ENCODE data around the gene SUCO. TPM values are rescaled to one million over a fixed set of nuclear protein-coding genes. Genes with fewer than 3 reads are reported as not detected.

SUCO gene
- total and polyA plus RNA-seq, 5 donors from 2014 or later: 9.0 to 108 (median 15.5) TPM

GRCh38 chr1:172500207-172500606, 32.7 kb upstream of the SUCO start:
- Mint-ChIP-seq H3K9me3 (peaks cover 0 to 2% (median 0%) of the 10 kb centered on the region in 7 donors), H3K27ac (no peak overlapping the region)

GRCh38 chr1:172507741-172508140, 25.2 kb upstream of the SUCO start:
- Mint-ChIP-seq H3K4me3 (no peak overlapping the region), H3K4me1 (no peaks in the 10 kb centered on the region), H3K27me3 (peaks cover 13% of the 10 kb centered on the region), H3K36me3 (no peaks in the 10 kb centered on the region), H3K27ac (no peak overlapping the region), H3K9me3 (peaks cover 0 to 6% (median 0%) of the 10 kb centered on the region in 7 donors)
- no peak overlapping the region for H3K27ac ChIP-seq (ENCODE audit: insufficient read depth, low read length, poor library complexity, severe bottlenecking)
- DNase-seq: no peak
- H3K36me3 ChIP-seq (ENCODE audit: control insufficient read depth, insufficient read depth, low read length): no peaks in the 10 kb centered on the region
- H3K9me3 ChIP-seq (ENCODE audit: control insufficient read depth in 2 of 2, low read length in 2 of 2): no peaks in the 10 kb centered on the region
- no peaks in the 10 kb centered on the region for H3K4me1 ChIP-seq (ENCODE audit: control insufficient read depth, insufficient read depth, low read length, poor library complexity, severe bottlenecking)
- no peak for ATAC-seq (ENCODE audit: low read depth in 2 of 2)
- peaks cover 19% of the 10 kb centered on the region for H3K27me3 ChIP-seq (ENCODE audit: control insufficient read depth, insufficient read depth, low read length)
- no peak overlapping the region for H3K4me3 ChIP-seq (ENCODE audit: low read depth, low read length)

More at GRCh38 chr1:172500207-172500606, 32.7 kb upstream of the SUCO start:
- peaks cover 13% of the 10 kb centered on the region for H3K27me3 Mint-ChIP-seq
- no peaks in the 10 kb centered on the region for H3K4me1 Mint-ChIP-seq
- H3K4me3 Mint-ChIP-seq: no peak overlapping the region
- Histone ChIP-seq H3K4me3 (ENCODE audit: low read depth, low read length) (no peak overlapping the region), H3K36me3 (ENCODE audit: control insufficient read depth, insufficient read depth, low read length) (no peaks in the 10 kb centered on the region), H3K27me3 (ENCODE audit: control insufficient read depth, insufficient read depth, low read length) (peaks cover 13% of the 10 kb centered on the region), H3K9me3 (ENCODE audit: control insufficient read depth in 2 of 2, low read length in 2 of 2) (no peaks in the 10 kb centered on the region), H3K4me1 (ENCODE audit: control insufficient read depth, insufficient read depth, low read length, poor library complexity, severe bottlenecking) (no peaks in the 10 kb centered on the region), H3K27ac (ENCODE audit: insufficient read depth, low read length, poor library complexity, severe bottlenecking) (no peak overlapping the region)
- H3K36me3 Mint-ChIP-seq: no peaks in the 10 kb centered on the region
- DNase-seq (no peak), ATAC-seq (ENCODE audit: low read depth in 2 of 2) (no peak)

GRCh38 chr1:172510479-172510878, 22.5 kb upstream of the SUCO start:
- DNase-seq (no peak), ATAC-seq (ENCODE audit: low read depth in 2 of 2) (no peak)
- Histone ChIP-seq H3K4me3 (ENCODE audit: low read depth, low read length) (no peak overlapping the region), H3K27ac (ENCODE audit: insufficient read depth, low read length, poor library complexity, severe bottlenecking) (no peak overlapping the region), H3K4me1 (ENCODE audit: control insufficient read depth, insufficient read depth, low read length, poor library complexity, severe bottlenecking) (no peaks in the 10 kb centered on the region), H3K9me3 (ENCODE audit: control insufficient read depth in 2 of 2, low read length in 2 of 2) (no peaks in the 10 kb centered on the region), H3K27me3 (ENCODE audit: control insufficient read depth, insufficient read depth, low read length) (peaks cover 4% of the 10 kb centered on the region), H3K36me3 (ENCODE audit: control insufficient read depth, insufficient read depth, low read length) (no peaks in the 10 kb centered on the region)
- no peaks in the 10 kb centered on the region for H3K36me3 Mint-ChIP-seq
- H3K4me1 Mint-ChIP-seq: no peaks in the 10 kb centered on the region
- peaks cover 25% of the 10 kb centered on the region for H3K27me3 Mint-ChIP-seq
- no peak overlapping the region for H3K27ac Mint-ChIP-seq
- no peak overlapping the region for H3K4me3 Mint-ChIP-seq
- H3K9me3 Mint-ChIP-seq: peaks cover 0 to 4% (median 0%) of the 10 kb centered on the region in 7 donors

- Histone ChIP-seq H3K9me3 (ENCODE audit: control insufficient read depth in 2 of 2, low read length in 2 of 2) (no peaks in the 10 kb centered on the region), H3K4me3 (ENCODE audit: low read depth, low read length) (no peak overlapping the region), H3K4me1 (ENCODE audit: control insufficient read depth, insufficient read depth, low read length, poor library complexity, severe bottlenecking) (no peaks in the 10 kb centered on the region), H3K27me3 (ENCODE audit: control insufficient read depth, insufficient read depth, low read length) (peaks cover 2% of the 10 kb centered on the region), H3K36me3 (ENCODE audit: control insufficient read depth, insufficient read depth, low read length) (no peaks in the 10 kb centered on the region), H3K27ac (ENCODE audit: insufficient read depth, low read length, poor library complexity, severe bottlenecking) (no peak overlapping the region)
- H3K9me3 Mint-ChIP-seq: peaks cover 0 to 5% (median 0%) of the 10 kb centered on the region in 7 donors
- H3K27me3 Mint-ChIP-seq: peaks cover 30% of the 10 kb centered on the region
- DNase-seq (no peak), ATAC-seq (ENCODE audit: low read depth in 2 of 2) (no peak)
- no peak overlapping the region for H3K27ac Mint-ChIP-seq
- no peak overlapping the region for H3K4me3 Mint-ChIP-seq
- no peaks in the 10 kb centered on the region for H3K4me1 Mint-ChIP-seq
- no peaks in the 10 kb centered on the region for H3K36me3 Mint-ChIP-seq
Measured at GRCh38 chr1:172512591-172512990, 20.4 kb upstream of the SUCO start.

- no peak for ATAC-seq (ENCODE audit: low read depth in 2 of 2)
- Mint-ChIP-seq H3K4me1 (no peaks in the 10 kb centered on the region), H3K27me3 (peaks cover 30% of the 10 kb centered on the region), H3K36me3 (no peaks in the 10 kb centered on the region), H3K27ac (no peak overlapping the region), H3K9me3 (peaks cover 0 to 5% (median 0%) of the 10 kb centered on the region in 7 donors), H3K4me3 (no peak overlapping the region)
- no peaks in the 10 kb centered on the region for H3K4me1 ChIP-seq (ENCODE audit: control insufficient read depth, insufficient read depth, low read length, poor library complexity, severe bottlenecking)
- H3K4me3 ChIP-seq (ENCODE audit: low read depth, low read length): no peak overlapping the region
- H3K36me3 ChIP-seq (ENCODE audit: control insufficient read depth, insufficient read depth, low read length): no peaks in the 10 kb centered on the region
- no peaks in the 10 kb centered on the region for H3K9me3 ChIP-seq (ENCODE audit: control insufficient read depth in 2 of 2, low read length in 2 of 2)
- no peak for DNase-seq
- no peak overlapping the region for H3K27ac ChIP-seq (ENCODE audit: insufficient read depth, low read length, poor library complexity, severe bottlenecking)
- peaks cover 2% of the 10 kb centered on the region for H3K27me3 ChIP-seq (ENCODE audit: control insufficient read depth, insufficient read depth, low read length)
Measured at GRCh38 chr1:172513479-172513878, 19.5 kb upstream of the SUCO start.

- Mint-ChIP-seq H3K4me1 (no peaks in the 10 kb centered on the region), H3K4me3 (no peak overlapping the region), H3K27ac (no peak overlapping the region), H3K9me3 (peaks cover 0 to 5% (median 0%) of the 10 kb centered on the region in 7 donors), H3K36me3 (no peaks in the 10 kb centered on the region), H3K27me3 (peaks cover 34% of the 10 kb centered on the region)
- ATAC-seq (ENCODE audit: low read depth in 2 of 2): no peak
- no peak overlapping the region for H3K27ac ChIP-seq (ENCODE audit: insufficient read depth, low read length, poor library complexity, severe bottlenecking)
- no peaks in the 10 kb centered on the region for H3K9me3 ChIP-seq (ENCODE audit: control insufficient read depth in 2 of 2, low read length in 2 of 2)
- DNase-seq: no peak
- no peaks in the 10 kb centered on the region for H3K36me3 ChIP-seq (ENCODE audit: control insufficient read depth, insufficient read depth, low read length)
- H3K4me1 ChIP-seq (ENCODE audit: control insufficient read depth, insufficient read depth, low read length, poor library complexity, severe bottlenecking): no peaks in the 10 kb centered on the region
- peaks cover 2% of the 10 kb centered on the region for H3K27me3 ChIP-seq (ENCODE audit: control insufficient read depth, insufficient read depth, low read length)
- no peak overlapping the region for H3K4me3 ChIP-seq (ENCODE audit: low read depth, low read length)
Measured at GRCh38 chr1:172514108-172514507, 18.8 kb upstream of the SUCO start.

- peaks cover 0 to 5% (median 0%) of the 10 kb centered on the region in 7 donors for H3K9me3 Mint-ChIP-seq
- no peaks in the 10 kb centered on the region for H3K4me1 ChIP-seq (ENCODE audit: control insufficient read depth, insufficient read depth, low read length, poor library complexity, severe bottlenecking)
- no peaks in the 10 kb centered on the region for H3K9me3 ChIP-seq (ENCODE audit: control insufficient read depth in 2 of 2, low read length in 2 of 2)
- H3K36me3 ChIP-seq (ENCODE audit: control insufficient read depth, insufficient read depth, low read length): no peaks in the 10 kb centered on the region
- H3K27ac ChIP-seq (ENCODE audit: insufficient read depth, low read length, poor library complexity, severe bottlenecking): no peak overlapping the region
- H3K27ac Mint-ChIP-seq: no peak overlapping the region
- ATAC-seq (ENCODE audit: low read depth in 2 of 2) (no peak), DNase-seq (no peak)
- no peaks in the 10 kb centered on the region for H3K27me3 ChIP-seq (ENCODE audit: control insufficient read depth, insufficient read depth, low read length)
- H3K4me3 Mint-ChIP-seq: no peak overlapping the region
- H3K4me1 Mint-ChIP-seq: no peaks in the 10 kb centered on the region
- no peaks in the 10 kb centered on the region for H3K36me3 Mint-ChIP-seq
- no peak overlapping the region for H3K4me3 ChIP-seq (ENCODE audit: low read depth, low read length)
- H3K27me3 Mint-ChIP-seq: peaks cover 35% of the 10 kb centered on the region
Measured at GRCh38 chr1:172515436-172515835, 17.5 kb upstream of the SUCO start.

- Mint-ChIP-seq H3K27ac (no peak overlapping the region), H3K36me3 (no peaks in the 10 kb centered on the region), H3K27me3 (peaks cover 36% of the 10 kb centered on the region), H3K4me3 (no peak overlapping the region), H3K4me1 (no peaks in the 10 kb centered on the region), H3K9me3 (peaks cover 0 to 5% (median 0%) of the 10 kb centered on the region in 7 donors)
- H3K4me3 ChIP-seq (ENCODE audit: low read depth, low read length): no peak overlapping the region
- H3K36me3 ChIP-seq (ENCODE audit: control insufficient read depth, insufficient read depth, low read length): no peaks in the 10 kb centered on the region
- DNase-seq: no peak
- no peak for ATAC-seq (ENCODE audit: low read depth in 2 of 2)
- no peaks in the 10 kb centered on the region for H3K4me1 ChIP-seq (ENCODE audit: control insufficient read depth, insufficient read depth, low read length, poor library complexity, severe bottlenecking)
- no peak overlapping the region for H3K27ac ChIP-seq (ENCODE audit: insufficient read depth, low read length, poor library complexity, severe bottlenecking)
- H3K27me3 ChIP-seq (ENCODE audit: control insufficient read depth, insufficient read depth, low read length): no peaks in the 10 kb centered on the region
- no peaks in the 10 kb centered on the region for H3K9me3 ChIP-seq (ENCODE audit: control insufficient read depth in 2 of 2, low read length in 2 of 2)
Measured at GRCh38 chr1:172515927-172516326, 17.0 kb upstream of the SUCO start.
